ENCODE results near the gene SEC24A. TPM values are rescaled to one million over a fixed set of nuclear protein-coding genes. Genes with fewer than 3 reads are reported as not detected.

Gene SEC24A
- total RNA-seq, 1 experiment from 2014 or later, result 30.4 TPM

DNA sequence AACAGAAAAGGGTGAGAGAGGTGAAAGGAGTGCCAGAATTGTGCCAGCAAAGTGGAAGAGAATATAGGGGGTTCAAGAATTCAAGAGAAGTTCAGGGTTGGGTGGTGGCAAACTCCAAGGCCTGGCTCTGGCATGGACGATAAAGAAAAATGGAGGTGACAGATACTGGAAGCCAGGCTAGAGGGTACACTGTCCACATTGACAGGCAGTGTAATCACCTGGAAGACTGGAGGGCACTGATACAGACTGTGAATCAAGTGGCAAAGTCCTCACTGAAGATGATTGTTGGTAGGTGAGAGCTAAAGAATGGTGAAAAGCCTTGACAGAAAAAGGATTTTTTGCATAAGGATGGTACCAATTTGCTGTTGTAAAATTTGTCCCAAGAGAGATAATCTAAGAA lies 23.0 kb upstream of the SEC24A start:
- Histone ChIP-seq H3K4me2 (ENCODE audit: insufficient read depth, insufficient read length, low read length) (no peak overlapping the region), H3K79me2 (ENCODE audit: insufficient read depth, low read length) (no peaks in the 10 kb centered on the region), H3K14ac (ENCODE audit: insufficient read depth, low read length) (no peak overlapping the region), H2AFZ (ENCODE audit: low read length) (no peak overlapping the region), H3K4ac (ENCODE audit: low read depth, low read length) (no peak overlapping the region), H3K56ac (ENCODE audit: insufficient read length, low read depth, low read length) (no peak overlapping the region), H3K9me3 (ENCODE audit: control insufficient read depth, low read depth, low read length) (no peaks in the 10 kb centered on the region), H4K5ac (ENCODE audit: insufficient read length, low read depth, low read length) (no peak overlapping the region), H2BK20ac (ENCODE audit: low read depth, low read length, poor library complexity, severe bottlenecking) (no peak overlapping the region), H2BK120ac (ENCODE audit: low read depth, low read length, poor library complexity, severe bottlenecking) (no peak overlapping the region), H3K79me1 (ENCODE audit: insufficient read depth, low read depth, low read length, poor library complexity, severe bottlenecking) (no peaks in the 10 kb centered on the region), H3K18ac (ENCODE audit: insufficient read length, low read depth, low read length) (no peak overlapping the region), H3K27me3 (ENCODE audit: insufficient read depth, low read length) (no peaks in the 10 kb centered on the region), H4K91ac (ENCODE audit: insufficient read length, low read depth, low read length) (no peak overlapping the region), H2AK5ac (ENCODE audit: insufficient read length, low read length) (no peak overlapping the region), H3K27ac (ENCODE audit: insufficient read length, low read depth, low read length) (no peak overlapping the region), H3K23ac (ENCODE audit: insufficient read length, low read depth, low read length) (no peak overlapping the region), H3K23me2 (ENCODE audit: insufficient read length, low read depth, low read length, poor library complexity, severe bottlenecking) (no peaks in the 10 kb centered on the region), H3K9ac (ENCODE audit: extremely low read depth, insufficient read length, low read length) (no peak overlapping the region), H4K8ac (replicated peaks; ENCODE audit: insufficient read length, low read depth, low read length) (no peak overlapping the region), H4K20me1 (ENCODE audit: control insufficient read depth, insufficient read depth, insufficient read length) (no peaks in the 10 kb centered on the region), H3K4me1 (ENCODE audit: insufficient read depth, low read length) (no peaks in the 10 kb centered on the region), H2BK12ac (ENCODE audit: insufficient read length, low read depth, low read length) (no peak overlapping the region), H2BK15ac (ENCODE audit: low read depth, low read length) (no peak overlapping the region), H2BK5ac (ENCODE audit: insufficient read length, low read length) (no peak overlapping the region), H3T11ph (ENCODE audit: low read length) (no peak overlapping the region)
- no peak for DNase-seq
- Mint-ChIP-seq H3K4me3 (no peak overlapping the region), H3K4me1 (no peaks in the 10 kb centered on the region), H3K36me3 (ENCODE audit: insufficient read depth in 1 of 3, low read depth in 3 of 3) (peaks cover 0 to 12% (median 3%) of the 10 kb centered on the region in 3 experiments; a peak in 5 of 7 replicates), H3K9me3 (no peaks in the 10 kb centered on the region), H3K27ac (no peak overlapping the region), H3K27me3 (ENCODE audit: low read depth) (no peaks in the 10 kb centered on the region)
- TF ChIP-seq, protein P1, sequence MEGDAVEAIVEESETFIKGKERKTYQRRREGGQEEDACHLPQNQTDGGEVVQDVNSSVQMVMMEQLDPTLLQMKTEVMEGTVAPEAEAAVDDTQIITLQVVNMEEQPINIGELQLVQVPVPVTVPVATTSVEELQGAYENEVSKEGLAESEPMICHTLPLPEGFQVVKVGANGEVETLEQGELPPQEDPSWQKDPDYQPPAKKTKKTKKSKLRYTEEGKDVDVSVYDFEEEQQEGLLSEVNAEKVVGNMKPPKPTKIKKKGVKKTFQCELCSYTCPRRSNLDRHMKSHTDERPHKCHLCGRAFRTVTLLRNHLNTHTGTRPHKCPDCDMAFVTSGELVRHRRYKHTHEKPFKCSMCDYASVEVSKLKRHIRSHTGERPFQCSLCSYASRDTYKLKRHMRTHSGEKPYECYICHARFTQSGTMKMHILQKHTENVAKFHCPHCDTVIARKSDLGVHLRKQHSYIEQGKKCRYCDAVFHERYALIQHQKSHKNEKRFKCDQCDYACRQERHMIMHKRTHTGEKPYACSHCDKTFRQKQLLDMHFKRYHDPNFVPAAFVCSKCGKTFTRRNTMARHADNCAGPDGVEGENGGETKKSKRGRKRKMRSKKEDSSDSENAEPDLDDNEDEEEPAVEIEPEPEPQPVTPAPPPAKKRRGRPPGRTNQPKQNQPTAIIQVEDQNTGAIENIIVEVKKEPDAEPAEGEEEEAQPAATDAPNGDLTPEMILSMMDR (conservative IDR thresholded peaks at IDR 0.05), result no peak
- no CpG with 5 or more reads among the region's 1 CpG for WGBS (ENCODE audit: extremely low coverage, insufficient read length, low lambda C conversion rate)
